Coronary artery (tissue), 2 donors: Measurements from ENCODE around the gene ARMCX4.
"Not testable (repeated sequence)": the region's sequence is repeated elsewhere in the genome, so short reads cannot be mapped to it uniquely, and the experiment has no call there.

Experiments
- DNase-seq: peaks from one replicate; pipeline ENCODE4 v3.0.0-alpha.2; 2017; ENCODE audit warnings: low spot score
- H3K27ac ChIP-seq, 2 donors: fragments of 200-600 bp; sonication (generic); one replicate each; pipeline ENCODE4 v1.5.1; 2016 to 2019
- H3K4me3 ChIP-seq: fragments of 200-600 bp; sonication (generic); 2 replicates; pipeline ENCODE4 v1.5.1; 2016; ENCODE audit warnings: mild to moderate bottlenecking, moderate library complexity
- TF ChIP-seq, protein P1 (sequence below): fragments of 200-600 bp; sonication (generic); IDR thresholded peaks from one replicate; pipeline ENCODE4 v1.5.1; 2019; ENCODE audit warnings: antibody characterized with exemption

ARMCX4 gene

DNA sequence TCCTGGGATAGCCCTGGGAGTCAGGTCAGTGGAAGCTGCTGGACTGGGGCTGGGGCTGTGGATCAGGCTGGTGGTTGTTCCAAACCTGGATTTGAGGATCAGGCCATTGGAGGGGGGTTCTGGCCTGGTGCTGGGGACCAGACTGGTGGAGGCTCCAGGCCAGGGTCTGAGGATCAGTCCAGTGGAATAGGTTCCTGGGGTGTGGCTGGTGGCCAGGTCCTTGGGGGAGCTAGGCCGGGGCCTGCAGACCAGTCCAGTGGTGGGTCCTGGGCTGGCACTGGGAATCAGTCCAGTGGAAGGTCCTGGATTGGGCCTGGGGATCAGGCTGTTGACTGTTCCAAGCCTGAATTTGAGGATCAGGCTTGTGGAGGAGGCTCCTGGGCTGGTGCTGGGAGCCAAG, 8.0 kb downstream of the ARMCX4 start:
- no peak for DNase-seq
- Histone ChIP-seq H3K4me3 (no peak overlapping the region), H3K27ac (no peak overlapping the region)
- TF ChIP-seq, protein P1, sequence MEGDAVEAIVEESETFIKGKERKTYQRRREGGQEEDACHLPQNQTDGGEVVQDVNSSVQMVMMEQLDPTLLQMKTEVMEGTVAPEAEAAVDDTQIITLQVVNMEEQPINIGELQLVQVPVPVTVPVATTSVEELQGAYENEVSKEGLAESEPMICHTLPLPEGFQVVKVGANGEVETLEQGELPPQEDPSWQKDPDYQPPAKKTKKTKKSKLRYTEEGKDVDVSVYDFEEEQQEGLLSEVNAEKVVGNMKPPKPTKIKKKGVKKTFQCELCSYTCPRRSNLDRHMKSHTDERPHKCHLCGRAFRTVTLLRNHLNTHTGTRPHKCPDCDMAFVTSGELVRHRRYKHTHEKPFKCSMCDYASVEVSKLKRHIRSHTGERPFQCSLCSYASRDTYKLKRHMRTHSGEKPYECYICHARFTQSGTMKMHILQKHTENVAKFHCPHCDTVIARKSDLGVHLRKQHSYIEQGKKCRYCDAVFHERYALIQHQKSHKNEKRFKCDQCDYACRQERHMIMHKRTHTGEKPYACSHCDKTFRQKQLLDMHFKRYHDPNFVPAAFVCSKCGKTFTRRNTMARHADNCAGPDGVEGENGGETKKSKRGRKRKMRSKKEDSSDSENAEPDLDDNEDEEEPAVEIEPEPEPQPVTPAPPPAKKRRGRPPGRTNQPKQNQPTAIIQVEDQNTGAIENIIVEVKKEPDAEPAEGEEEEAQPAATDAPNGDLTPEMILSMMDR = no peak

DNA sequence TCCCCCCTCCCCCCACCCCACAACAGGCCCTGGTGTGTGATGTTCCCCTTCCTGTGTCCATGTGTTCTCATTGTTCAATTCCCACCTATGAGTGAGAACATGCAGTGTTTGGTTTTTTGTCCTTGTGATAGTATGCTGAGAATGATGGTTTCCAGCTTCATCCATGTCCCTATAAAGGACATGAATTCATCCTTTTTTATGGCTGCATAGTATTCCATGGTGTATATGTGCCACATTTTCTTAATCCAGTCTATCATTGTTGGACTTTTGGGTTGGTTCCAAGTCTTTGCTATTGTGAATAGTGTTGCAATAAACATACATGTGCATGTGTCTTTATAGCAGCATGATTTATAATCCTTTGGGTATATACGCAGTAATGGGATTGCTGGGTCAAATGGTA, 17.7 kb downstream of the ARMCX4 start:
- not testable (repeated sequence) for H3K27ac ChIP-seq, H3K4me3 ChIP-seq, DNase-seq

DNA sequence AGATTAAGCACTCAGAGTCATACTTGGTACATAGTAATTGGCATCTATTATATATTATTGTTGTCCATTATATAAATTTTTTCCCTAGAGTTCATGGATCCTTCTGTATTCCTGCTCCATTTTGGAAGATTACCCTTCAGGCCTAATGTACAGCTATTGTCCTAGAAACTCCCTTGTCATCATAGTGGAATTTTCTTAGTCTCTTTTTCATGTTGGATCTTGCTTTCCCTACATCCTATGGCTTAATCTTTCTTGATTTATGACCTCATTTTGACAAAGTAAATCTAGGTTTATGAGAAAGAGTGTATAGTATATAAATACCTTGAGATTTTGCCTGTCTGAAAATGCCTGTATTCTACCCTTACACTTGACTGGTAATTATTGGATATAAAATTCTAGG, 22.1 kb downstream of the ARMCX4 start:
- Histone ChIP-seq H3K4me3 (no peak overlapping the region), H3K27ac (no peak overlapping the region)
- TF ChIP-seq, protein P1 = no peak
- DNase-seq = no peak

DNA sequence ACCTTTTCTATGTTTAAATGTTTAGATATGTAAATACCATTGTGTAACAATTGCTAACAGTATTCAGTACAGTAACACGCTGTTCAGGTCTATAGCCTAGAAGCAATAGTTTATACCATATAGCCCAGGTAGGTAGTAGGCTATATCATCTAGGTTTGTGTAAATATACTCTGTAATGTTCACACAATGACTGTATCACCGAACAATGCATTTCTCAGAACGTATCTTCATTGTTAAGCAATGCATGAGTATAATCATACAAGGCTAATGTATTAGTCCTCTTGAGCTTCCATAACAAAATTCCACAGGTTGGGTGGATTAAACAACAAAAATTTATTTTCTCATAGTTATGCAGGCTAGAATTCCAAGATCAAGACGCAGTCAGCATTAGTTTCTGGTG, 22.7 kb downstream of the ARMCX4 start:
- no peak for DNase-seq
- H3K4me3 ChIP-seq = no peak overlapping the region
- TF ChIP-seq, protein P1 = no peak
- no peak overlapping the region for H3K27ac ChIP-seq

DNA sequence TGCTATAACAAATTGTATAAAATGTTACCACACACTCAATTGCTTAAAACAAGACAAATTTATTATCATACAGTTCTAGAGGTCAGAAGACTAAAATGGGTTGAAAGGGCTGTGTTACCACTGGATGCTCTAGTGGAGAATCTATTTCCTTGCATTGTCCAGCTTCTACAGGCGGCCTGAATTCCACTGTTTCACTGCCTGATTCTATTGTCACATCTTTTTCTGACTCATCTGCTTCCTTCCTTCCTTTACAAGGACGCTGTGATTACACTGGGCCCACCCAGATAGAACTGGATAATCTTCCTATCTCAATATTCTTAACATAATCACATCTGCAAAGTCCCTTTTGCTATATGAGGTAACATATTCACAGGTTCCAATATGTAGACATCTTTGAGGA, 45.7 kb downstream of the ARMCX4 start:
- no peak overlapping the region for H3K27ac ChIP-seq
- DNase-seq = no peak
- no peak overlapping the region for H3K4me3 ChIP-seq
- TF ChIP-seq, protein P1 = no peak
